Hippocampal formation (tissue), 2 donors: Measurements from ENCODE around the gene TM4SF1.
"Not testable (repeated sequence)": the region's sequence is repeated elsewhere in the genome, so short reads cannot be mapped to it uniquely, and the experiment has no call there.

Source experiments
- DNase-seq, 2 donors: peaks; one replicate each; lab custom pipeline; 2025; lab: John Stamatoyannopoulos, UW

The TM4SF1 gene

DNA sequence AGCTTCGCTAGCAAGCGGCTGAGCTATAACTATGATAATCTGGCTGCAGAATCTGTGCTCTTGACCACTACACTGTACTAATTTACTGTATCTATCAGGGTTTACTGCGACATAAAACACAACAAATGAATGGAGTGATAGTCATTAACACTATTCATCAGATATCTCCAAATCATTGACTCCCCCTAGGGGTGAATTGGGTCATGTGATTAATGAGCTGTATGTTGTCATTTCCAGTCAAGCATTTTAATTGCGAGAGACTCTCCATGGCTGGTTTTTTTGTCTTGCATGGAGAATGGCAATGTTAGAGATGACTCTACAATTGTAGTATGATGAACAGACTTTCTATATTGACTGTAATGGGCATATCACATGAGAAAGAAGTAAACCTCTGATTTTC, 33.5 kb downstream of the TM4SF1 start:
- no peak for DNase-seq

DNA sequence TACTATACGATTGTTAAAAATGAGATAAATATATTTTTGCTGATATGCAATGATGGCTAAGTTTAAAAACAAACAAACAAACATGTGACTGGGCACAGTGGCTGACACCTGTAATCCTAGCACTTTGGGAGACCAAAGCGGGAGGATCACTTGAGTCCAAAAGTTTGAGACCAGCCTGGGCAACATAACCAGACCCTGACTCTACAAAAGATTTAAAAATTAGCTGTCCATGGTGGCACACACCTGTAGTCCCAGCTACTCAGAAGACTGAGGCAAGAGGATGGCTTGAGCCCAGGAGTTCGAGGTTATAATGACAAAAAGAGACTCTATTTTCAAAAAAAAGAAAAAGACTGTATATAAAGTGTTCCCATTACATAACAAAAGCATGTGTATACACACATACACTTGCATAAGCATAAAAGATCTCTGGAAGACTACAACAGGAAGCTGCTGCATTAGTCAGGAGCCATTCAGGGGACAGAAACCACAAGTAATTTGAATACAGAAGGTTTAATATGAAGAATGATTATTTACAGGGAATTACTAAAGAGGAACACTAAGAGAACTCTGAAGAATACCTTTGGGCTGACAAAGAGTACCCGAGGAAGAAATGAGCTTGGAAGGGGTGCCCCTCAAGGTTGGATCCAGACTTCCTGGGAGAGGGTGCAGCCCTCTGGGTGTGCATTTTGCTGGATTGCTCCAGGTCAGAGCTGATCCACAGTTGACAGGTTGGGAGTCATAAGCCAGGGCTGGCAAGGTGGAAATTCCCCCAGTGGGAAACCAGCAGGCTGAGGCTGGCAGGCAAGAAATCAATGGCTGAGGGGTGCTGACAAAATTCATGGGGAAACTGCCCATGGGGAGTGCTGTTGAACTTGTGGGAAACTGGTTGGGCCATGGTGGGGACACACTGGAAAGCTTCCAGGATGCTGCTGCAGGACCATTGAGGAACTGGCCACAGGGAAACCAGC, 34.8 kb downstream of the TM4SF1 start:
- DNase-seq = no peak

DNA sequence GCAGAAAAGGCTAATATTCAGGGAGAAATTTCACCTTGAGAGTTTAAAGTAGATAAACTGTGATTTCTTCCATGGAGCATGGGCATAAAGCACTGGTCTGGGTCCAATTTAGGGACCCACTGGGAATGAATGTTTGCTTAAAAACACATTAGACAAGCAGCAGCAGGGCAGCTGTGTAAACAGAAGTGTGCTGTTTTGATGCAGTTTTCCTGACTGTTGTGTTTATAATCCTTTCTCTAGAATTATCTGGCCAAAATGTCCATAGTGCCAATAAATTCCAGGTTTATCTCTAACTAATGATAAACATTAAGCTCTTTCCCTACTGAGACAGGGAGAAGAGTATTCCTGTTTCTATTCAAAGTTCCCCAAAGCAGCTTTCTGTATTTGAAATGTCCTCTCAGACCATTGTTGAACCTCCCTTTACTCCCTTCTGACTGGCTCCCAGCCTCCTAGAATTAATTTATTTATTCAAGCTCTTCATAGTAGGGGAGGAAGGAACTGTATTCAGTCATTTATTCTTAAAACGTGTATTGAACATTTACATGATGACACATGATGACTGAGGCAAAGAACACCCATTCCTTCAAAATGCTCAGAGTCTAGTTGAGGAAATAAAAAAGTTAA, 37.0 kb downstream of the TM4SF1 start:
- no peak for DNase-seq

DNA sequence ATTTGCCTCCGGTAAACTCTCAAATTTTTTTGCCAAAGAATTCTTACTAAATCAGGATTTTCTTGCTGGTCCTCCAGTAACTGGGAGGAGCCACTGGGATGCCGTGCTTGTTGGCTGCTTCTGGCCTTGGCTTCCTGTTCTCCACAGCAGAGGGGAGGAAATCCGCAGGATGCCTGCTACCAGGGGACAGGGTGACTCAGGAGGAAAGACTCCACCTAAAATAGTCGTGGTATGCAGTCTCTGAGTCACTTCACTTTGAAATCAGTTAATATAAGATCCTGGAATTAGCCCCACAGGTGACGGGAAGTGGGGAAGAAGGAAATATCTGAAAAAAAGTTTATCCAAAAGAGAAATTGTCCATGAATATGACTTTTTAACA, 37.5 kb downstream of the TM4SF1 start:
- DNase-seq = no peak

DNA sequence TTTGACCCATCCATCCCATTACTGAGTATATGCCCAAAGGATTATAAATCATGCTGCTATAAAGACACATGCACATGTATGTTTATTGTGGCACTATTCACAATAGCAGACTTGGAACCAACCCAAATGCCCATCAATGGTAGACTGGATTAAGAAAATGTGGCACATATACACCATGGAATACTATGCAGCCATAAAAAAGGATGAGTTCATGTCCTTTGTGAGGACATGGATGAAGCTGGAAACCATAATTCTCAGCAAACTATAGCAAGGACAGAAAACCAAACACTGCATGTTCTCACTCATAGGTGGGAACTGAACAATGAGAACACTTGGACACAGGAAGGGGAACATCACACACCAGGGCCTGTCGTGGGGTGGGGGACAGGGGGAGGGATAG, 40.0 kb downstream of the TM4SF1 start:
- not testable (repeated sequence) for DNase-seq

DNA sequence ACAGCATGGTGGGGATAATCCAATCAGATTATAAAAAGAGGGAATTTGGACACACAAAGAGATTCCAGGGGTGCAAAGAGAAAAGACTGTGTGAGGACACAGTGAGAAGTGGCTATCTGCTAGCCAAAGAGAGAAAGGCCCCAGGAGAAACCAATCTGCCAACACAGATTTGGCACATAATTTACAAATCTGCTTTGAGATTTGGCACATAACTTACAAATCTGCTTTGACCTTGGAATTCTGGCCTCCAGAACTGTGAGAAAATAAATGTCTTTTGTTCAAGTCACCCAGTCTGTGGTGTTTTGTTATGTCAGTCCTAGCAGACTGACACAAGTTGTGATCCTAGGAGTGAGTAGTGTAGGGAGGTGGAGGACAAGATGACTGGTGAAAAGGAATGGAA, 40.5 kb downstream of the TM4SF1 start:
- no peak for DNase-seq

DNA sequence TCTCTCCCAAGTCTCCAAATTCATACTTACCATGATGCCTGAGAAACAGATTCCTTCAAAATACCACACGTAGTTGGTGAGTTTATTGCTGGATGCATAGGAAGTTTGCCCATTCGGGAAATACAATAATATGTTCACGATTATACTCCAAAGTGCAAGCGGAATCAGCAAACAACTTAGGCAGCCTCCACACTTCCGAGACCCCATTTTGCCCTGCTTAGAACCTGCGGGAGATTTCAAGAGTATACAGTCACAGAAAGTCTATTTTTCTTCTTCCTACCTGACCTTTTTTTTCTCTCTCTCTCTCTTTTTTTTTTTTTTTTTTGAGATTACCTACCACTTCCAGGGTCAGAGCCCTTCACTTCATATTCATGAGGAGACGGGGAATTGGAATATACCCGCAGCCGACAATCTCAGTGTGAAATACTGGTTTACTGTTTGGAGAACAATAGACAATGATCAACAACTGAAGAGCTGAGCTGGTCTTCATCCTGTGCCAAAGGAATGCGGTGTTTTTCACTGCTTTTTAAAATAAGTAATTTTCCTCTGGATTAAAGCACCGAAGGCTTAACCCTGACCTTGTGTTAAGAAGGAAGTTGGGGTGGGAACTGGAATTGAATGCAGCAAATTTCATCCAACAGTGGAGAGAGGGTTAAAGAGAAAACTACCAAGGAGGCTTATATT, 44.1 kb downstream of the TM4SF1 start, which contains the start of gene TM4SF18:
Gene TM4SF18 (minus strand): TSS at position 461 of the 684 bp plus-strand sequence. CDS start 254 bp downstream, at position 207.
- peak in 1 of 2 donors; percentile 34 for DNase-seq

DNA sequence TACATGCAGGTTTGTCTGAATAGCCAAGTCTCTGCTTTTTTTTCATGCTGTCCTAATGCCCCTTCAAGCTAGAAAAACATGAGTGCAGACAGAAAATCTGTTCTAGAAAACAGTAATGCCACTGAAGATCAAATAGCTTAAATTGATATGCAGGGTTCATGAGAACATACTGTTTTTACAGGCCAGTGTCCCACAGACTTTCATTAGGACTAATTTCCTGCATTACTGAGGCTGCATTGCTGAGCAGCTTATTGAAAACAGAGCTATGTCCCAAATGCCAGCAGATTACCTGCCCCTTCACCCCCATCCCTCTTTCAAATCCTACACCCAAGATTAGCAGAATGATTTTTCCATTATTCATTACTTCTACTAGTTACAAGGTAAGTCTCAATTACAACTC, 44.7 kb downstream of the TM4SF1 start:
- no peak for DNase-seq

DNA sequence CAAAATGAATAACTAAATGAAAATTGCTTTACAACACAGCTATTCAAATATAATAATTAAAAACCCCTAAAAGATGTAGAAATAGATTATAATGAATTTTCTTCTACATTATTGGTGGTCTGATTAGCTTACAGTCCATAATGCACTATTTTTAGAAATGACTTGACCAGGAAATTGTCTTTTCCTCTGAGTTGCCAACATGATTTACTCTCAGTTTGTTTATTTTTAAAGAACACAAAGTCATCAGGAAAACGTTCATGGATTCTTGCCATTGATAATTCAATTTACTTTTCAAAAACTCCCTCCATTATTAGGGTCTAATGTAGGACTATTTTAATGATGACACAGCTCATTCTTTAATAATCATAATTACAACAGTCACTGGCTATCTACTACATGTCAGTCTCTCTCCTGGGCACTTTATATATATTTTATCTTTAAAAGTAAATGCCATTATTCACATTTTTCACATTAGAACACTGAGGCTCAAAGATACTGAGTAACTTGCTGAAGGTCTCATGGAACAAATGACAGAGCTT, 45.2 kb downstream of the TM4SF1 start:
- no peak for DNase-seq

DNA sequence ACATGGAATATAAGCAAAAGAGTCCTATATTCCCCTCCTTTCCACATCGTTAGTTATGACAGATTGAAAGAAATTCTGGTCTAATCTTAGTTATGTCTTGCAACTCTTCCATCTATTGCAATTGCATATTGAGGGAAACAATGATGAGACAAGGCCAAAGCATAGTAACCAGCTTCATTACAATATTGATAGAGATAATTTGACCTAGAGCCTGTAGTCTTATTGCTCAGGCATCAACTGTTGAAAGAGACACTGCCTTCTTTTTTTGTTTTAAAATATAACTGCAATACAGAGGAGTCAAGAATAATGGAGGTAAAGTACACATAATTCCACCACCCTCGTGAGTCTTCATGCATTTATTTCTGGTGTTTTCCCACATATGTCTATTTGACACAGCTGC, 46.1 kb downstream of the TM4SF1 start:
- no peak for DNase-seq

DNA sequence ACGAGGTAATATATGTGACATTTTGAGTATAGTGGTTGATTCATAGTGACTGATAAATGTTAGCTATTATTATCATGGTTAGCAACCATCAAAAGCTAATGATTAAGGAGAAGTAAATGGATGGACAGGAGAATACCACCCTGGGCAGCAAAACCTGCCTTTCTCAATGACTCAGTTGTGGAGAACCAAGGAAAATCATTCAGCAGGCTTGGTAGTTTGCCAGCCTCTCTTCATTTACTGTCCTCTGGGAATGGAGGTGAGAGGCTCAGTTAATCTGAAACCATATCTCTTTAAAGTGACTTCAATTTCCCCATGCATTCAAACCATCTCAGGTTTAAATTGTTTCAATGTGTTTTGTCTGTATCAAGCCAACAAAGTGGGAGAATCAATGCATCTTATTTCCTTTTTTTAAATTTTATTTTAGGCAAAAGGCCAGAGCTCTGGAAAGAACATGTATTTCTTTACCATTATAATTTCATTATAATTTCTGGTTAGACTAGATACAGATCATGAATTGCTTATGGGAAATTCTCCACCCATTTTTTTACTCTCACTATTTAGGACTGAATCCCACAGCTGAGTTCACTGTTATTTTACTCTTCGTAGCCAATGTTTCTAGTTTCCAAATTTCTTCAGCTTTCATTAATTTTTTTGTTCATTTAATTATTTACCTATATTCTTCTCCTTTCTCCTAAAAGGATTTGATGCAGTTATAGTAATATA, 46.7 kb downstream of the TM4SF1 start:
- no peak for DNase-seq

DNA sequence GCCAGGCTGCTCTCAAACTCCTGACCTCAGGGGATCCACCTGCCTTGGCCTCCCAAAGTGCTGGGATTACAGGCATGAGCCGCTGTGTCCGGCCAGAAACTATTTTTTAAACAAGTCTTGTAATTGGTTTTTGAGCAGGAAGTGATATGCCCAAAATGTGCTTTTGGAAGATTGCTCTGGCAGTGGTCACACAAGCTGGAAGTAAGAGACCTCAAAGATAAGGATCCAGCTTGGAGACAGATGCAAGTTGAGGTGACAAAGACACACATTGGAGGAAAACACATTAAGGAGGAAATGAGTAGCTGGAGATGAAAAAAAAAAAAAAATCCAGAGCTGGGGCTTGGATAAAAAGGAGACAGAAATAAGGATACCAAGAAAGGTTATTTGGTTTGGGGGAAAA, 50.3 kb downstream of the TM4SF1 start:
- no peak for DNase-seq

DNA sequence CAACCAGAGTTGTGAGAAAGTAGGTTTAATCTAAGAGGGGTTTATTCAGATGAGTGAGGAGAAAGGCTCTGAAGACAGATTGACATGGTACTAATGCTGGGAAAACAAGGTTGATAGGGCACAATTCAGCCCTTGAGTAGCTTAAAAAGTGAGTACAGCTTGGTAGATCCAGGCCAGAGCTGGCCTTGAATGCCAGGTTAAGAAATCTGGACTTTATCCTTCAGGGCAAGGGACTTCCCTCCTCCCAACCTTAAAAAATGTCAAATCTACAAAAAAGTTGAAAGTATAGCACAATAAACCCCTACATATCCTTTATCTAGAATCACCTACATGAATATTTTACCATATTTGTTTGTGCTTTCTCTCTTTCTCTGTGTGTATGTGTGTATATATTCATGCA, 51.9 kb downstream of the TM4SF1 start:
- DNase-seq = no peak

DNA sequence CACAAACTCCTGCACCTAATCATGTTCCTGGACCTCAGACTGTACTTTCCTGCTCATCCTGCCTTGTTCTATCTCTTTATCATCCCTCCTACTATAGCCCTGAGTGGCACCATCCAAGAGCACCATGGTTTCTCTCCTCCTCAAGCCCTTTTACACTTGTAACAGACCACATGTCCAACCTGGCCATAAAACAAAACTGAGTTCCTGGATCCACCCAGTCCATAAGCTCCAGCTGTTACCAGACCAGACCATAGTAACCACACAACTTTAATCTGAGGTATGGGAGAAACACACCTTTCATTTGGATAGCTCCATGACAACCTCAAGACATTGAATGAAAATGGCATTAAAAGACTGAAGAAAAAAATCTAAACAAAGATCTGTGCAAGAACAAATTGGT, 53.1 kb downstream of the TM4SF1 start:
- DNase-seq = no peak

DNA sequence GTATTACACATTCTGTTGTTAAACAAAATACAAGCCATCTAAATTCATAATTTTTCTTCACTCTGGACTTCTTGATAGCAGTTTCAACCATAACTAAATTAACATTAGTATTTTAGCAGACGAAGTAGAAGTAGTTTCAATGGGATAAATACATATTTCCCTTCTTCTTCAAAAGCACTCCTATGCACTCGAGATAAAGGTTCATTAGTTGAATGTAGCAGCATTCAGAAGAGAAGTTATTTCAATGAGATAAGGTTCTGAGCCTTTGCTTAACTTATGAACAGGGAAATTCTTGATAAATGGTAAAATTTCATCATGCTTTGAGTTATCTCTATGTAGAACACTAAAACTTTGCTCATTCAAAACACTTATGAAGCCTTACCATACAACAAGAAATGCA, 55.8 kb downstream of the TM4SF1 start:
- DNase-seq = no peak

DNA sequence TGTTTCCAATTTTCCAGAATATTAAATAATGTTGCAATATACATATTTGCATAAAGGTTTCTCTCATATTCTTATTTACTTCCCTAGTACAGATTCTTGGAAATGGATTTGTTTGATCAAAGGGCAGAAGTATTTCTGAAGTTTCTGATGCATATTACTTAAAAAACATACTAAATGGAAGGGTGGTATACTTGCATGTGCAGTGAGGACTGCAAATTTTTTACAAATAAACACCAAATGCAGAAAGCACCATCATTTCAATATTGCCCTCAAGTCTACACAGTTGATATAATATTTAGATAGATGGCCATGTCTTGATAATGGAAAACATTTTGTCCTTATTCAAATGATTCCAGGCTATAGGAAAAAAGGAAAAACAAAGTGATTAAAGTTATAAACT, 56.3 kb downstream of the TM4SF1 start:
- no peak for DNase-seq

DNA sequence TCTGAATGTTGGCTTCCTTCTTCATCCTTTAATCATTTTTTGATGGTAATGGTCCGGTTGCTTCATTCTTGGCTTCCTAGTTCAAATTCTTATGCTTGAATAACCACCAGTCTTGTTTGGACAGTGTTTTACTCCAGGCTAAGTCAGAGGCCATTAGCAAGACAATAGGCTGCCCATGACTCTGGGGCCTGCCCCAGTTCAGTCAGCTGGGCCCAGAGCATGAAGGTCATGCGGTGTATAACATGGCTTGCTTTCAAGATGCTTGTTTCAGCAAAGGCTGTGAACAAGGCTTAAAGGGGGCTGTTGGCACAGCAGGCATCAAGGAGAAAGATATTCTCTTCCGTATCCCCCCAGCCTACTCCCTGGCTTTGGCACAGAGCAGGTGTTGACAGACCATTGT, 57.7 kb downstream of the TM4SF1 start:
- no peak for DNase-seq
